ENCODE data around the gene HRH2.

HRH2 gene

GRCh38 chr5:175734501-175734900, 76.6 kb downstream of the HRH2 start:
- no peak for TF ChIP-seq CTCF (IDR thresholded peaks at IDR 0.05; ENCODE audit: control extremely low read depth, extremely low read depth, low read depth, missing control alignments)
- ChIA-PET CTCF (no interaction called here), POLR2A (no interaction called here)
- no peak for DNase-seq (ENCODE audit: extremely low spot score)

- CTCF ChIA-PET, result no interaction called here
- no peak for DNase-seq (ENCODE audit: extremely low spot score)
- POLR2A ChIA-PET, result no interaction called here
- TF ChIP-seq CTCF (IDR thresholded peaks at IDR 0.05; ENCODE audit: control extremely low read depth, extremely low read depth, low read depth, missing control alignments), result no peak
Observed at GRCh38 chr5:175735701-175736100, 77.8 kb downstream of the HRH2 start.

- CTCF ChIA-PET, result interaction anchor here (0.7 kb wide), 1 partner anchor 9 kb away, joined by 4 read pairs; no protein-coding TSS in a partner anchor
- no peak for DNase-seq (ENCODE audit: extremely low spot score)
- POLR2A ChIA-PET, result no interaction called here
- no peak for TF ChIP-seq CTCF (IDR thresholded peaks at IDR 0.05; ENCODE audit: control extremely low read depth, extremely low read depth, low read depth, missing control alignments)
Observed at GRCh38 chr5:175736652-175737051, 78.8 kb downstream of the HRH2 start.

- POLR2A ChIA-PET, result no interaction called here
- no peak for DNase-seq (ENCODE audit: extremely low spot score)
- CTCF ChIA-PET, result interaction anchor here (1.1 to 2.3 kb wide), 2 partner anchors 8 to 923 kb away, joined by 3 to 9 read pairs; no protein-coding TSS in a partner anchor
- no peak for TF ChIP-seq CTCF (IDR thresholded peaks at IDR 0.05; ENCODE audit: control extremely low read depth, extremely low read depth, low read depth, missing control alignments)
Observed at GRCh38 chr5:175737481-175737880, 79.6 kb downstream of the HRH2 start.

GRCh38 chr5:175738126-175738525, 80.3 kb downstream of the HRH2 start:
- no peak for TF ChIP-seq CTCF (IDR thresholded peaks at IDR 0.05; ENCODE audit: control extremely low read depth, extremely low read depth, low read depth, missing control alignments)
- DNase-seq (ENCODE audit: extremely low spot score), result no peak
- POLR2A ChIA-PET, result no interaction called here
- CTCF ChIA-PET, result interaction anchor here (1.1 to 2.3 kb wide), 2 partner anchors 8 to 923 kb away, joined by 3 to 9 read pairs; no protein-coding TSS in a partner anchor

- no peak for TF ChIP-seq CTCF (IDR thresholded peaks at IDR 0.05; ENCODE audit: control extremely low read depth, extremely low read depth, low read depth, missing control alignments)
- DNase-seq (ENCODE audit: extremely low spot score), result no peak
- ChIA-PET POLR2A (no interaction called here), CTCF (interaction anchor here (1.5 to 2.3 kb wide), 2 partner anchors 9 to 10 kb away, joined by 3 to 9 read pairs; no protein-coding TSS in a partner anchor)
Observed at GRCh38 chr5:175738602-175739133, 80.8 kb downstream of the HRH2 start.

Measured in GM10248 (cell line).